H1 (cell line): ENCODE measurements around the gene RFNG. TPM values are rescaled to one million over a fixed set of nuclear protein-coding genes. Genes with fewer than 3 reads are reported as not detected.

Source experiments
- KDM1A ChIP-seq: fragments of 200-600, 300-600 bp; sonication (generic); IDR thresholded peaks from 2 replicates; pipeline ENCODE4 v1.7.1; 2016; ENCODE audit warnings: mild to moderate bottlenecking, low read length, borderline replicate concordance
- RFX5 ChIP-seq: IDR thresholded peaks from 2 replicates; pipeline ENCODE4 v1.6.1; 2011; ENCODE audit warnings: low read depth, low read length, improper control_type of control experiment, borderline replicate concordance
- SAP30 ChIP-seq: fragments of 300-600 bp; sonication (generic); IDR thresholded peaks from 2 replicates; pipeline ENCODE4 v1.7.1; 2012; ENCODE audit warnings: low read length, moderate library complexity, mild to moderate bottlenecking, inconsistent platforms; ENCODE audit not compliant: insufficient read depth, insufficient replicate concordance
- TAF1 ChIP-seq: IDR thresholded peaks from 2 replicates; pipeline ENCODE4 v1.6.1; 2011; ENCODE audit warnings: mild to moderate bottlenecking, low read depth, low read length
- TAF7 ChIP-seq: optimal IDR thresholded peaks from 2 replicates; pipeline ENCODE3; 2011; ENCODE audit warnings: low read depth, mild to moderate bottlenecking, inconsistent platforms, low read length, moderate library complexity, borderline replicate concordance
- polyA plus RNA-seq, 7 experiments: library from polyadenylated mRNA; depleted of rRNA in 3 of 7; stranded (reverse) in 5 of 7; unstranded in 2 of 7; fragments of >200 nt in 5 of 7; fragments of 200-250 nt in 2 of 7; gene quantifications; 1 replicate in 5 of 7; 2 replicates in 1 of 7; 4 replicates in 1 of 7; pipeline versions ENCODE4 v1.2.1 to v1.2.3, GENCODE V29; 2011 to 2013; ENCODE audit warnings: missing spikeins in 2 of 7, mixed read lengths in 2 of 7
- total RNA-seq: library from RNA; stranded (reverse); fragmentation: NEBNext Ultra II Directional; extraction: Animal tissue kit (Norgen Biotek cat#: 25700); gene quantifications from 2 replicates; pipeline ENCODE4 v1.2.1, GENCODE V29; 2021
- TF ChIP-seq, protein P1 (sequence below), 3 experiments: IDR thresholded peaks; 1 replicate in 2 of 3; 2 replicates in 1 of 3; pipeline versions ENCODE4 v1.5.1 to v1.6.1; 2011; ENCODE audit warnings: low read length in 3 of 3, mild to moderate bottlenecking in 3 of 3, inconsistent platforms in 2 of 3, low read depth in 1 of 3, moderate library complexity in 1 of 3; ENCODE audit not compliant: insufficient read depth in 1 of 3; ENCODE audit errors: control extremely low read depth in 1 of 3
- TF ChIP-seq, protein P2 (sequence below): IDR thresholded peaks from 2 replicates; pipeline ENCODE4 v1.6.1; 2012; ENCODE audit warnings: inconsistent platforms
- TF ChIP-seq, protein P3 (sequence below): fragments of 300-600 bp; sonication (generic); IDR thresholded peaks from 2 replicates; pipeline ENCODE4 v1.7.1; 2012; ENCODE audit warnings: low read length, moderate library complexity, mild to moderate bottlenecking, inconsistent platforms; ENCODE audit not compliant: insufficient replicate concordance

Gene RFNG
- total and polyA plus RNA-seq, 2 of the 8 experiments (the other 6 are each of a cell fraction or from before 2014, with no cell fraction given): 26.7 to 28.4 TPM

DNA sequence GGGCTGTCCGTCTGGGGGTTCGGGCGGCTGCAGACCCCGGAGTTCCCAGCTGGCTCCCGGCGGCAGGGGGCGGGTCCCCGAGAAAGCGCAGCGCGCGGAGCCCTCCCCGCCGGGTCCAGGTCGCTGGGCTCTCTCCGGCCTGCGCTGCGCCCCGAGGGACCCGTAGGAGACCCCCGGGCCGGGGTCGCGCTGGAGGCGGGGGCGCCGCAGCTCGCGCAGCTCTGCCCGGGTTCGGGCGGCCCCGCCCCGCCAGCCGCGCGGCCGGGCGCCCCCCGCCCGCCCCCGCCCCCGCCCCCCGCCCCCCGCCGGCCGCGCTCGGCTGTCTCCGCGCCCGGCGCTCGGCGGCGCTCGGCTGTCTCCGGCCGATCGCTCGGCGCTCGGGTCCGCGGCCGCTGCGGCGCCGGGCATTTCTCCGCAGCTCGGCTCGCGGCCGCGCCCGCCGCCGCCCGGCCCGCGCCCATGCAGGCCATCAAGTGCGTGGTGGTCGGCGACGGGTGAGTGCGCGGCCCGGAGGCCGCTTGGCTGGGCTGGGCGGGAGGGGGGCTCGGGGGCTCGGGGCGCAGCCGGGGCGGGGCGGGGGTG is 20.2 kb downstream of the RFNG start, which contains the start of gene RAC3 (continued):
- TF ChIP-seq, protein P1, sequence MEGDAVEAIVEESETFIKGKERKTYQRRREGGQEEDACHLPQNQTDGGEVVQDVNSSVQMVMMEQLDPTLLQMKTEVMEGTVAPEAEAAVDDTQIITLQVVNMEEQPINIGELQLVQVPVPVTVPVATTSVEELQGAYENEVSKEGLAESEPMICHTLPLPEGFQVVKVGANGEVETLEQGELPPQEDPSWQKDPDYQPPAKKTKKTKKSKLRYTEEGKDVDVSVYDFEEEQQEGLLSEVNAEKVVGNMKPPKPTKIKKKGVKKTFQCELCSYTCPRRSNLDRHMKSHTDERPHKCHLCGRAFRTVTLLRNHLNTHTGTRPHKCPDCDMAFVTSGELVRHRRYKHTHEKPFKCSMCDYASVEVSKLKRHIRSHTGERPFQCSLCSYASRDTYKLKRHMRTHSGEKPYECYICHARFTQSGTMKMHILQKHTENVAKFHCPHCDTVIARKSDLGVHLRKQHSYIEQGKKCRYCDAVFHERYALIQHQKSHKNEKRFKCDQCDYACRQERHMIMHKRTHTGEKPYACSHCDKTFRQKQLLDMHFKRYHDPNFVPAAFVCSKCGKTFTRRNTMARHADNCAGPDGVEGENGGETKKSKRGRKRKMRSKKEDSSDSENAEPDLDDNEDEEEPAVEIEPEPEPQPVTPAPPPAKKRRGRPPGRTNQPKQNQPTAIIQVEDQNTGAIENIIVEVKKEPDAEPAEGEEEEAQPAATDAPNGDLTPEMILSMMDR (IDR thresholded peaks at IDR 0.05; ENCODE audit: control extremely low read depth in 1 of 3, insufficient read depth in 1 of 3, low read depth in 1 of 3, low read length in 3 of 3): no peak
- TF ChIP-seq KDM1A (no peak), TAF1 (no peak), SAP30 (no peak), RFX5 (no peak), TAF7 (peak; percentile 8)
- TF ChIP-seq, protein P2, sequence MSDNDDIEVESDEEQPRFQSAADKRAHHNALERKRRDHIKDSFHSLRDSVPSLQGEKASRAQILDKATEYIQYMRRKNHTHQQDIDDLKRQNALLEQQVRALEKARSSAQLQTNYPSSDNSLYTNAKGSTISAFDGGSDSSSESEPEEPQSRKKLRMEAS: no peak
- TF ChIP-seq, protein P3, sequence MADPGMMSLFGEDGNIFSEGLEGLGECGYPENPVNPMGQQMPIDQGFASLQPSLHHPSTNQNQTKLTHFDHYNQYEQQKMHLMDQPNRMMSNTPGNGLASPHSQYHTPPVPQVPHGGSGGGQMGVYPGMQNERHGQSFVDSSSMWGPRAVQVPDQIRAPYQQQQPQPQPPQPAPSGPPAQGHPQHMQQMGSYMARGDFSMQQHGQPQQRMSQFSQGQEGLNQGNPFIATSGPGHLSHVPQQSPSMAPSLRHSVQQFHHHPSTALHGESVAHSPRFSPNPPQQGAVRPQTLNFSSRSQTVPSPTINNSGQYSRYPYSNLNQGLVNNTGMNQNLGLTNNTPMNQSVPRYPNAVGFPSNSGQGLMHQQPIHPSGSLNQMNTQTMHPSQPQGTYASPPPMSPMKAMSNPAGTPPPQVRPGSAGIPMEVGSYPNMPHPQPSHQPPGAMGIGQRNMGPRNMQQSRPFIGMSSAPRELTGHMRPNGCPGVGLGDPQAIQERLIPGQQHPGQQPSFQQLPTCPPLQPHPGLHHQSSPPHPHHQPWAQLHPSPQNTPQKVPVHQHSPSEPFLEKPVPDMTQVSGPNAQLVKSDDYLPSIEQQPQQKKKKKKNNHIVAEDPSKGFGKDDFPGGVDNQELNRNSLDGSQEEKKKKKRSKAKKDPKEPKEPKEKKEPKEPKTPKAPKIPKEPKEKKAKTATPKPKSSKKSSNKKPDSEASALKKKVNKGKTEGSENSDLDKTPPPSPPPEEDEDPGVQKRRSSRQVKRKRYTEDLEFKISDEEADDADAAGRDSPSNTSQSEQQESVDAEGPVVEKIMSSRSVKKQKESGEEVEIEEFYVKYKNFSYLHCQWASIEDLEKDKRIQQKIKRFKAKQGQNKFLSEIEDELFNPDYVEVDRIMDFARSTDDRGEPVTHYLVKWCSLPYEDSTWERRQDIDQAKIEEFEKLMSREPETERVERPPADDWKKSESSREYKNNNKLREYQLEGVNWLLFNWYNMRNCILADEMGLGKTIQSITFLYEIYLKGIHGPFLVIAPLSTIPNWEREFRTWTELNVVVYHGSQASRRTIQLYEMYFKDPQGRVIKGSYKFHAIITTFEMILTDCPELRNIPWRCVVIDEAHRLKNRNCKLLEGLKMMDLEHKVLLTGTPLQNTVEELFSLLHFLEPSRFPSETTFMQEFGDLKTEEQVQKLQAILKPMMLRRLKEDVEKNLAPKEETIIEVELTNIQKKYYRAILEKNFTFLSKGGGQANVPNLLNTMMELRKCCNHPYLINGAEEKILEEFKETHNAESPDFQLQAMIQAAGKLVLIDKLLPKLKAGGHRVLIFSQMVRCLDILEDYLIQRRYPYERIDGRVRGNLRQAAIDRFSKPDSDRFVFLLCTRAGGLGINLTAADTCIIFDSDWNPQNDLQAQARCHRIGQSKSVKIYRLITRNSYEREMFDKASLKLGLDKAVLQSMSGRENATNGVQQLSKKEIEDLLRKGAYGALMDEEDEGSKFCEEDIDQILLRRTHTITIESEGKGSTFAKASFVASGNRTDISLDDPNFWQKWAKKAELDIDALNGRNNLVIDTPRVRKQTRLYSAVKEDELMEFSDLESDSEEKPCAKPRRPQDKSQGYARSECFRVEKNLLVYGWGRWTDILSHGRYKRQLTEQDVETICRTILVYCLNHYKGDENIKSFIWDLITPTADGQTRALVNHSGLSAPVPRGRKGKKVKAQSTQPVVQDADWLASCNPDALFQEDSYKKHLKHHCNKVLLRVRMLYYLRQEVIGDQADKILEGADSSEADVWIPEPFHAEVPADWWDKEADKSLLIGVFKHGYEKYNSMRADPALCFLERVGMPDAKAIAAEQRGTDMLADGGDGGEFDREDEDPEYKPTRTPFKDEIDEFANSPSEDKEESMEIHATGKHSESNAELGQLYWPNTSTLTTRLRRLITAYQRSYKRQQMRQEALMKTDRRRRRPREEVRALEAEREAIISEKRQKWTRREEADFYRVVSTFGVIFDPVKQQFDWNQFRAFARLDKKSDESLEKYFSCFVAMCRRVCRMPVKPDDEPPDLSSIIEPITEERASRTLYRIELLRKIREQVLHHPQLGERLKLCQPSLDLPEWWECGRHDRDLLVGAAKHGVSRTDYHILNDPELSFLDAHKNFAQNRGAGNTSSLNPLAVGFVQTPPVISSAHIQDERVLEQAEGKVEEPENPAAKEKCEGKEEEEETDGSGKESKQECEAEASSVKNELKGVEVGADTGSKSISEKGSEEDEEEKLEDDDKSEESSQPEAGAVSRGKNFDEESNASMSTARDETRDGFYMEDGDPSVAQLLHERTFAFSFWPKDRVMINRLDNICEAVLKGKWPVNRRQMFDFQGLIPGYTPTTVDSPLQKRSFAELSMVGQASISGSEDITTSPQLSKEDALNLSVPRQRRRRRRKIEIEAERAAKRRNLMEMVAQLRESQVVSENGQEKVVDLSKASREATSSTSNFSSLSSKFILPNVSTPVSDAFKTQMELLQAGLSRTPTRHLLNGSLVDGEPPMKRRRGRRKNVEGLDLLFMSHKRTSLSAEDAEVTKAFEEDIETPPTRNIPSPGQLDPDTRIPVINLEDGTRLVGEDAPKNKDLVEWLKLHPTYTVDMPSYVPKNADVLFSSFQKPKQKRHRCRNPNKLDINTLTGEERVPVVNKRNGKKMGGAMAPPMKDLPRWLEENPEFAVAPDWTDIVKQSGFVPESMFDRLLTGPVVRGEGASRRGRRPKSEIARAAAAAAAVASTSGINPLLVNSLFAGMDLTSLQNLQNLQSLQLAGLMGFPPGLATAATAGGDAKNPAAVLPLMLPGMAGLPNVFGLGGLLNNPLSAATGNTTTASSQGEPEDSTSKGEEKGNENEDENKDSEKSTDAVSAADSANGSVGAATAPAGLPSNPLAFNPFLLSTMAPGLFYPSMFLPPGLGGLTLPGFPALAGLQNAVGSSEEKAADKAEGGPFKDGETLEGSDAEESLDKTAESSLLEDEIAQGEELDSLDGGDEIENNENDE: no peak
